Choroid plexus epithelial cell (primary cell): ENCODE measurements around the gene UGT1A7.

Experiments used
- DNase-seq: peaks from one replicate; pipeline ENCODE4 v3.0.0-alpha.2; 2010; ENCODE audit warnings: low read depth
- H3K4me3 ChIP-seq: 2 replicates; pipeline ENCODE4 v1.5.1; 2011; ENCODE audit warnings: low read depth, mild to moderate bottlenecking, control low read depth, low read length, moderate library complexity
- TF ChIP-seq, protein P1 (sequence below): conservative IDR thresholded peaks from 2 replicates; pipeline ENCODE4 v1.5.1; 2011; ENCODE audit warnings: low read depth, mild to moderate bottlenecking, control low read depth, inconsistent platforms, low read length, moderate library complexity

The UGT1A7 gene

DNA sequence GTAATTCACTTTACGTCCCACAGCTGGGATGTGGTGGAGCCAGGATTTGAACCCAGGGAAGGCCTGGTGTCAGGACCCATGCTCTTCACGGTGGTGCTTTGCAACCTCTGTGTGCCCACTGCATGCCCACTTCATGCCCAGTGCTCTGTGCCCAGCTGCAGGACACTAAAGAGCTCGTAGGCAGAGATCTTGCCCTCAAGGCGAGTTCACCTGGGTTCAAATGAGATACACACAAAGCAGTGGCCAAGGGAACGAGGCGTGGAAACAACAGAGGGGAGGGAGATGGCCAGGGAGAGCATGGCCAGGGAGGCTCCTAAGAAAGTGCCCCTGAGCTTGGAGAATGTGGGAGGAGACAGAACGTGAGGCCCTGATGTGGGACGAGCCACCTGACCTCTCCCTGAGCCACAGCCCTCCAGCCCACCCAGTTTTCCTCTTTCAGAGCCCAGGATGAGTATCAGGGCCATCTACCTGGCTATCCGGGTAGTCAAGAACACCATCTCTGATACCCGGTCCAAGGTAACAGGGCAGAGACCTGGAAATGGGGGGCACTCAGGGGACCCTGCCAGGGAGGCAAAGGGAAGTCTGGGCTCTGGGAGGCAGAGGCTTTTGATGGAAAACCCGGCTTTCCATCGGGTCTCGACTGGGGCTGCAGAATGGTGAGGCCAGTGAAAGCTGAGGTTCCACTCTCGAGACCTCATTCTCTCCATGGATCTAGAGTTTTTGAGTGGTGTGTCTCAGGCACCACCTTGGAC lies 116.8 kb downstream of the UGT1A7 start:
- no peak for DNase-seq
- no peak overlapping the region for H3K4me3 ChIP-seq
- TF ChIP-seq, protein P1, sequence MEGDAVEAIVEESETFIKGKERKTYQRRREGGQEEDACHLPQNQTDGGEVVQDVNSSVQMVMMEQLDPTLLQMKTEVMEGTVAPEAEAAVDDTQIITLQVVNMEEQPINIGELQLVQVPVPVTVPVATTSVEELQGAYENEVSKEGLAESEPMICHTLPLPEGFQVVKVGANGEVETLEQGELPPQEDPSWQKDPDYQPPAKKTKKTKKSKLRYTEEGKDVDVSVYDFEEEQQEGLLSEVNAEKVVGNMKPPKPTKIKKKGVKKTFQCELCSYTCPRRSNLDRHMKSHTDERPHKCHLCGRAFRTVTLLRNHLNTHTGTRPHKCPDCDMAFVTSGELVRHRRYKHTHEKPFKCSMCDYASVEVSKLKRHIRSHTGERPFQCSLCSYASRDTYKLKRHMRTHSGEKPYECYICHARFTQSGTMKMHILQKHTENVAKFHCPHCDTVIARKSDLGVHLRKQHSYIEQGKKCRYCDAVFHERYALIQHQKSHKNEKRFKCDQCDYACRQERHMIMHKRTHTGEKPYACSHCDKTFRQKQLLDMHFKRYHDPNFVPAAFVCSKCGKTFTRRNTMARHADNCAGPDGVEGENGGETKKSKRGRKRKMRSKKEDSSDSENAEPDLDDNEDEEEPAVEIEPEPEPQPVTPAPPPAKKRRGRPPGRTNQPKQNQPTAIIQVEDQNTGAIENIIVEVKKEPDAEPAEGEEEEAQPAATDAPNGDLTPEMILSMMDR = no peak

DNA sequence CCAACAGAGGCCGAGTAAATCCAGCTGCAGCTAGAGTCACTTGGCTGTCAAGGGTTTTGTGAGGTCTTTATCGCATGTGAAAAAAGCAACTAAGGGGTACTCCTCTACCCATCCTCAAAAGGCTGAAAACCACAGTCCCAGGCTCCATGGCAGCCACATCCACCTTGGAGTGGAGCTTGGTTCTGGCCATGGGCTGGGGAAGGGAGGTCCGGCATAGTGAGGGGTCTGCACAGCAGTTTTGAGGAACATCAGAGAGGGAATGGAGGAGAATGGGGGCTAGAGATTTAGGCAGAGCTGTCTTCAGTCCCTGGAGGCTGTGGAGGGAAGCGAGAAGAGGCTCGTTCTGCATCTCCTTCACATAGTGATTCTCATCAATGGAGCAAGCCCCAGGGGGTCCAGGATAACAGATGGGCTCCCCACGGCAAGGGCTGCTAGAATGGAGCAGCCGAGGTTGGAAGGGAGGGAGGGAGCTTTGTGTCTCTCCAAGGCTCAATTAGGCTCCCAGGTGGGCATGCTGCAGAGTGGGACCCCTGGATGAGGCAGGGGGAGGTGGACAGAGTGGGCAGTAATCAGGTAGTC lies 117.5 kb downstream of the UGT1A7 start:
- no peak for DNase-seq
- no peak overlapping the region for H3K4me3 ChIP-seq
- TF ChIP-seq, protein P1 = no peak

DNA sequence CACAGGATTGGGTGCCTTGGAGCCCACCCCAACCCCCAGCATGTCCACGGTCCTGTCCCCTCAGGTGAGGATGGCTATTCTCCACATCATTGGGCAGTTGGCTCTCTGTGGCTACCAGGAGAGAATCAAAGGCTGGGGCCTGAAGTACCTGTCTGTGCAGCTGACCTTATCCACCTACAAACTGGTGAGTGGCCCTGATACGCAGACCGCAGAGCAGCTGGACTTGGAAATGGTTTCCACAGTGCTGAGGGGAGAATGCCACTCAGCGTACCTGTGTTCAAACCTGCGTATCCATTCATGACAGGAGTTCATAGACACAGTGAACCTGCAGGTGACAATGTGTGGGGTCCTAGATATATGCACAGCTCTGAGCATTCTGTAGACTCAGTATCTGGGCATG lies 118.0 kb downstream of the UGT1A7 start:
- DNase-seq = no peak
- H3K4me3 ChIP-seq = no peak overlapping the region
- TF ChIP-seq, protein P1 = no peak

DNA sequence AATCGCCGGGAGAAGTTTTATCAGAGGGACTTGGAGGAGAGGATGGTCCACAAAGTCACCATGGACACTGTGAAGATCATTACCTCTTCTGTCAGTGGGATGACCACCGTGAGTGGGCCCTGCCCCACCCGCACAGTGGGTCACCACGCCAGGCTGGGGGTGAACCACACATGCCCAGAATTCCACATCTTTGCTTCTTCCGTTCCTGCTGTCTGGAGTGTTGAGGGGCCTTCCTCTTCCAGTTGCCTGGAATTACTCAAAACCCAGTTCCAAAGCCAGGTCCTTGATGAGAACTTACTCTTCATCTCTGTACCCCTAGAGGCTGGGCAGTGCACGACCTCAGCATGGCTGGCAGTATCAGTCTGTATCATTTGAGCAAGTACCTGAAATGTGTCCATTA lies 118.5 kb downstream of the UGT1A7 start:
- no peak for DNase-seq
- TF ChIP-seq, protein P1 = no peak
- H3K4me3 ChIP-seq = no peak overlapping the region

DNA sequence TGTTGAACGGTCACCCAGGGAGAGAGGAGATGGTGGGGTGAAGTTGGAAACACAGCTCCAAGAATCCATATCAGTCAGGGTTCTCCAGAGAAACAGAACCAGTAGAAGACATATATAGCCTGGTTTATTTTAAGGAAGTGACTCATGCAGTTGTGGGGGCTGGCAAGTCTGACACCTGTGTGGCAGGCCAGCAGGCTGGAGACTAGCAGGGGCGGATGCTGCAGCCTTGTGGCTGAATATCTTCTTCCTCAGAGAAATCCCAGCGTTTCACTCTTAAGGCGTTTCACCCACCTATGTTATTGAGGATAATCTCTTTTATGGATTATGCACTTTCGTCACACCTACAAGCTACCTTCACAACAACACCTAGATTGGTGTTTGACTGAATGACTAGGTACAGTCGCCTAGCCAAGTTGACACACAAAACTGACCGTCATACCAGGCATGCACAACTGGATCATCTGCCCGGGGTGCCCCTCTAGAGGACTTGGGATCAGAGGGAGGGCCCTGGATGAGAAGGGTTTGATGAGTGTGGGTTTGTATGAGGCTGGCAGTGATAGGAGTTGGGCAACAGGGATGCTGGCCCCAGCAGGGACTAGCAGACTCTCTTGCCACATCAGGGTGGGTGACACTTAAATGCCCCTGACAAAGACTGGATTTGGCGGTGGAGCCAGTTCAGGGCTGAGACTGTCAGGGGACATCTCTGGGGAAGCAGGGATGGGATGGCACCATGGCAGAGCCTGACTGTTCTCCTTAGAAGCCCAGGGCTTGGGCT lies 119.8 kb downstream of the UGT1A7 start:
- peak; percentile 11 for DNase-seq

DNA sequence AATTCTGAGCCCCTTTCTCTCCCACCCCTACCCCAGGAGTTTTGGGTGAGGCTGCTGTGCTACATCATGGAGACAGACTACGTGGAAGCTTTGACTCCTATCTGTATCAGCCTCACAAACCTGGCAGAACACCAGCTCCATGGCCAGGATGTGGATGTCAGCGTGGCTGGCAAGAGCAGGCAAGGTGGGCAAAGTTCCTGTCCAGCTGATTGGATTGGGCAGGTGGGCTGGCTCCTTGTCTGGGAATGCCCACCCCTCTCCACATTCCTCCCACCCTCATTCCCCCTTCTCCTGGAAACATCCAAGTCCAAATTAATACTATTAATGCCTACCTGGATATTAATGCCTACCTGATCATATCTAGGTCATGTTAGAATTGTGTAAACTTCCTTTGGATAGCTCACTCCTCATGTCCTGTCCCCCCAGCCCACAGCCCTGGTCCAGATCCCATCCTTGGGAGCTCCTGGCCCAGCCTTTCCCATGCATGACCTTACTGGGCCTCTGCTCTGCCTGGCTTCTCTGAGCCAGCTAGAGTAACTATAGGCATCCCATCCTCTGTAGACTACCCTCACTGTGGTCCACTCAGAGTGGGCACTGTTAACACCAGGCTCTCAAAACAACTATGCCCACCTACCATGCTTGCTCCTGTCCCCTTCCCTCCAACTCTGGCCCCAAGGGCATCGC lies 120.6 kb downstream of the UGT1A7 start:
- DNase-seq = no peak
- TF ChIP-seq, protein P1 = no peak
- H3K4me3 ChIP-seq = no peak overlapping the region

More for the DNA sequence above, 119.8 kb downstream of the UGT1A7 start:
- TF ChIP-seq, protein P1 = no peak
- H3K4me3 ChIP-seq = no peak overlapping the region
